ENCODE results near the gene FHIP1A.

FHIP1A gene

GRCh38 chr4:151418385-151418784 lies 9.4 kb downstream of the FHIP1A start:
- DNase-seq = no peak

DNA sequence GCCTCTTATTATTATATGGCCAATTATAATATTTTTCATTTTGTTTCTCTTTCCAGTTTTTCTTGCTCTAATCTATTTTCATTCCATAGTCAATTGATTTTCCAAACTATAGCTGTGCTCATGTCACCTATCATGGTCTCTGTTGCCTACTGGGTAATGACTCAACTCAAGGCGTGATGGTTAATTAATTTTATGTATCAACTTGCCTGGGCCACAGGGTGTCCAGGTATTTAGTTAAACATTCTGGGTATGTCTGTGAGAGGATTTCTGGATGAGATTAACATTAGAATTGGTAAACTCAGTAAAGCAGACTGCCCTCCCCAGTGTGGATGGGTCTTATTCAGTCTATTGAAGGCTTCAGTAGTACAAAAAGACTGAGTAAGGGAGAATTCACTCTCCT lies 9.9 kb downstream of the FHIP1A start:
- DNase-seq = no peak

DNA sequence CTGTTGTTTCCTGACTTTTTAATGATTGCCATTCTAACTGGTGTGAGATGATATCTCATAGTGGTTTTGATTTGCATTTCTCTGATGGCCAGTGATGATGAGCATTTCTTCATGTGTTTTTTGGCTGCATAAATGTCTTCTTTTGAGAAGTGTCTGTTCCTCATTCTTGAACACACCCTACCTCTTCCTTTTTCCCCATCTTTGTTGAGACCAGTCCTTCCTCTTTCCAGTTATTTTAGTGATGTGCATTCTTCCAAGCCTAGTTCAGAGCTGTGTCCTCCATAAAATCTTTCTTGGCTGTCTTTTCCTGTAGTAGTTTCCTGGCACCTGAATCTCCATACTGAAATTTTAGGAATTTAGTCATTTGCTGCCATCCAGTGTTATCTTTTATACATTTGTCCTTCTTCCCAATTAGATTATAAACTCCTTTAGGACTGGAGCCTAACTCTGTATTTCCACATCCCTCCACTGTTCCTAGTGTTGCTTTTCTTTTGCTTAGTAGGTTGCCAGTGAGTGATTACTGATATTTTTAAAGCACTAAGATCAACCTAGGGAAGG lies 11.4 kb downstream of the FHIP1A start:
- no peak for DNase-seq

GRCh38 chr4:151422854-151423253 lies 13.9 kb downstream of the FHIP1A start:
- DNase-seq = no peak

DNA sequence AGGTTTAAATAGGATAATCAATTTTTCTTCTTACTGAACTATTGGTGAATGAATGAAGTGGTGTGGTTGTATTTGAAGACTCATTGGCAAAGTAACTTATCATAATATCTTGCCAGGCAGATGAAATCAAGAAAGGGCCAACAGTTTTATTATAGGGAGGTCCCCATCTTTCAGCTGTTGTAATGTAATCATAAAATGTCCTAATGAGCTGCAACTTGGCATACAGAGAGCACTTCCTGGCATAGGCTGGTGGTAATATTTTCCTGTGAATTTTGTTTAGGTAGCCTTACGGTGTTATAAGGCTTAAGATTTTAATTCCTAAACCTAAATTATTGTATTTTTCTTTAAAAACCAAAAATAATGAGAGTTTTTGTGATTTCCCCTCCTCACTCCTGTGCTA lies 17.5 kb downstream of the FHIP1A start:
- DNase-seq = no peak

- no peak for DNase-seq
Observed at GRCh38 chr4:151427266-151427665, 18.3 kb downstream of the FHIP1A start.

GRCh38 chr4:151428346-151428745 lies 19.4 kb downstream of the FHIP1A start:
- no peak for DNase-seq

DNA sequence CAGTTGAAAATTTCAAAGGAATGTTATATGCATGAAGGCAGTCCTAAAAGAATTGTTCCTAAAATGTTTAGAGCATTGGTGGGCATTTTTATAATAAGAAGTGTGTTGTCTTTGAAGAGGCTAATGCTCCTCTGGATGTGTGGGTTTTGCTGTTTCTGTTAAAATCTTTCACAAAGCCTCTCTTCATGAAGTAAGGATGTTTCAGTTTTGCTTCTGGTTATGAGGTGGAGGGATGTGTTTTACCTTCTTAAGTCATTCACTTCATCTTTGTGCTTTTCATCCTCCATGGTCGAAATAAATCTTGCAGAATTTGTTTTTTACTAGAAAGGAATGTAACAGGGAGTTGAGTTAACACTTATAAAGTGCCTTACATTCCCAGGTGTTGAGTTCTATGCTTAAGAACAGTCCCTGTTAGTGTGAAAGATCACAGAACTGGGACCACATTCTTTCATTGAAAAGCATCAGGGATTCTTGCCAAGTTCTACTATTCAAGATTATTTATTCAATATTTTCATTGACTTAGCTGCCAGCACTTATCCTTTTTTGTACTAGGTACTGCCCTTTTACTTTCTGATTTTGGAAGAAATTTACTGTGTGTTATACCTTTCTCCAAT lies 21.1 kb downstream of the FHIP1A start:
- no peak for DNase-seq

DNA sequence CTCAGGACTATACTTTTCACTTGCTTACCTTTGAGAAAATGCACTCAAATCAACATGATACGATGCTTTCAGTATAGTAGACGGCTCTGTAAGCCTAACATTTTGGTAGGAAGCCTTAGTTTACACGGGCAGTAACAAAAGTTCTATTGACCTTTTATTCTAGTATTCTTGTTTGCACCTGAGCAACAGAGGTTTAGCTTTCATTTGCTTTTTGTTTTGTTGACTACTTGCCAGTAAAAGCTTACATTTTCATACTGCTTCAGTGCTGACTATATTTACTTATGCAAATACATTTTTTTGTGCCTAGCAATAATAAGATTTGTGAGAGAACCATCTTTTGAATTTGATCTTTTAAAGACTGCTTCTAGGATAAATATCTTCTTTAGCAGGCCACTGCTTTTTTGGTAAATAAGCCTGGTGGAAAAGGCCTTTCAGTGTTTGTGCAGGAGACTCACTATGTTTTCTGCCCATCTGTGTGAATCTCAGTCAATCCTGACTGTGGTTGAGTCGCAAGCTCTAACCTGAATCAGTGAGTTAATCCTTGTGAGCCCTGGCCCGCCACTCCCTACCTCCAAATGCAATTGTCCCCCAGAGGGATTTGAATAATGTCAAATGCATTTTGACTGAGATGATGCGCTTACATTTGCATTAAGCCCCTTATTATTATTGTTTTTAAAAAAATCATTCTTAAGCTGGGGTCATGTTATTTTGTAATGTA lies 21.9 kb downstream of the FHIP1A start:
- no peak for DNase-seq

DNA sequence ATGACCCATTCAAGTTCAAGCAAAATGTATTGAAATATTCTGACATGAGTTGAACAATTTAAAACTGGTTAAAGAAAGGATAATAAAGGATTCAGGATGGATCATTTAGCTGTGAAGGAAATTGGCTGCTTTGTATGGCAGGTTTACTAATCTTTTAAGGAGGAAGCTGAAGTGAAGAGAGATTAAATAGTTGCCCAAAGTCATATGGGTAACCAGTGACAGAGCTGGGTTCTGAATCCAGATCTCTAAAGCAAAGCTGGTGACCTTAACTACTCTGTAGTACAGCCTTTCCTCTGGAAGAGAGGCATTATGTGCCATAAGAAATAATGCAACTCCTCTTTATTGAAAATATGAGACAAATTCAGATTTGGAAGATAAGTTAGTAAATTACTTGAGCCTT lies 22.8 kb downstream of the FHIP1A start:
- no peak for DNase-seq

DNA sequence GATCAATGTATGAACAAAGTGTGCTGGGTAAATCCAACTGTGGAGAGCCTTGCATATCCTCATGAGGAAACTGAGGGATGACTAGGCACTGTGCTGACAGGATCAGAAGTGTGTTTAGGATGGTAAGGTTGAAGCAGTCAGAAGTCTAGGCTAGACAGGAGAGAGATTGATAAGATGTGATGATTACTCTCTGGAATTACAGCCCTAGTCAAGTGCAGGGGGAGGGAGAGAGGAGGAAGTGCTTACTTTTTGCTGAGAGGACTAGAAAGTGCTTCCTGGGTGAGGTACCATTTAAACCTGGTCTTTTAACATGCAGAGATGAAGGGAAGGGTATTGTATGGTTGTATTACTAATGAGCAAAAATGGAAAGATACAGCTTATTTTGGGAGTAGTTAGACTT lies 23.7 kb downstream of the FHIP1A start:
- no peak for DNase-seq

DNA sequence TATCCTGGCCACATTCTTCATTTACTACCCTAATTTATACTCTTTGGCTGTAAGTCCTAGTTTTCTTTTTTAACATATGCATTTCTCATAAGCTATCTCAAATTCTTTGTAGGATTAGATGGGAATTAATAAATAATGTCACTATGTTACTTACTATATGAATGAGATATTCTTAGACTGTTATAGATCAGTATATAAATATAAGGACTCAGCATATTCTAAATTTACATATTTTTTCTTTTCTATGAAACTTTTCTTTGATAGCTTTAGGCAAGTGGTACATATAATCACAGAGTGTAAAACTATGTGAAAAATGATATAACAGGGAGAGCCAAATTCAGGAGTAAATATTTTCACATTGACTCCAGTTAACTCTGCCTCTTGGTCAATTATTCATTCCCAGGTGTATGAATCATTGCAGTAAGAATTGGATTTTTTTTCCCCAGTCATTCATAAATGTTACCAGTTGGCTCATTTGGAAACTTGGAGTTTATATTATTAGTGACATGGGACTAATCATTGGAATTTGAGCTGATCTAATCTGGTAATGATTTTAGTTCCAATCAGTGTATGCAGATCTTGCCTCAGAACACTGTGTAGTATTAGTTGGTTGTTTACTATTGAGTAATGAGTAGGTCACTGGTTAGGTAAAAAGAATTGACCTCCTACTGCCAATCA lies 25.3 kb downstream of the FHIP1A start:
- DNase-seq = no peak

GRCh38 chr4:151436093-151436518 lies 27.1 kb downstream of the FHIP1A start:
- DNase-seq = no peak

DNA sequence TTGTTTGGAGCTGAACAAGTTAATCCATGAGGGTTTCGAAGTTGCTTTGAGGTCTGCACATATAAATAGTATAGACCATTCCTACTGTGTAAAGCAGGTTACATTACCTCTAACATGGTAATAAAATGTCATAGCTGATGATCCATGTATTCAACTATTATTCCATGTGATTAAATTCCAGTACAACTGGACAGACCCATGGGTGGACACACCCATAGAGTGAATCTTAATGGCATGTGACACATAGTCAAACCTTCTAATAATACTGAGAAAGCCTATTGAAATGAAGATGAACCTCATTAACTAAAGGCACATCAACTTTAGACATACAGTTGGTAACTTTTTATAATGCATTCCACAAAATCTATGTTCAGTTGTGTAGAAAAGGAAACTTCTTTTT lies 28.5 kb downstream of the FHIP1A start:
- no peak for DNase-seq

DNA sequence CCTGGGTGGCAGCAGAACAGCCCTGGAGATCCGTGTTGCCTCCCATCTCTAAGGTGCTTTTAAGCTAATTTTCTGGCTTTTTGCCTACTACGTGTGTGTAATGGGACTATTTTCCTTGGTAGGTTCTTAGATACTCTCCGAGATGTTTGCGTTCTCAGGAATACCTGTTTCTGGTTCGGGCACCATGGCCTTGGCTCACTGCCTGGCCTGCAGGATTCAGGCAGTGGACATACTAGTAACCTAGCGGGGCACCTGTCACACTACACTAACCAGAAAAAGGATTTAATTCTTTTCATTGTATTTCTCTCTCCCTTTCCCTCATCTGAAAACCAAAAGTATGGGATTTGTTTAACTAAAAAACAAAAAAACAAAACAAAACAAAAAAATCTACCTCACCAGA lies 29.2 kb downstream of the FHIP1A start:
- no peak for DNase-seq

DNA sequence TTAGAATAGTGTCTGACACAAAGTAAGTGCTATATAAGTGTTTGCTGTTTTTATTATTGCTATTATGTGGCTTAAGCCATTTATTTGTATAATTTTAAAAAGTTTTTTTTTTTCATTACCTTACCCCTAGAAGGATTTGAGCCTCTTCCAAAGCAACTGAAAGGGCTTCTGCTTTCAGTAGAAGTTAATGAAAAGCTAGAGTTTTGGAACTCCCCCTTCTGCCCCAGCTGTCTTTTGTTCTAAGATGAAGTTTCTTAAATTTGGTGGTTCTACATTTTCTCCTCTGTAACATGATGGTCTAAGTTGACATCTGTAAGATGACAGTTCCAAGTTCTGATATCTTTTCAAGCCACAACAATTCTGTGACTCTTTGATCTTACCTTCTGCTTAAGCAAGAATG lies 30.3 kb downstream of the FHIP1A start:
- DNase-seq = no peak

DNA sequence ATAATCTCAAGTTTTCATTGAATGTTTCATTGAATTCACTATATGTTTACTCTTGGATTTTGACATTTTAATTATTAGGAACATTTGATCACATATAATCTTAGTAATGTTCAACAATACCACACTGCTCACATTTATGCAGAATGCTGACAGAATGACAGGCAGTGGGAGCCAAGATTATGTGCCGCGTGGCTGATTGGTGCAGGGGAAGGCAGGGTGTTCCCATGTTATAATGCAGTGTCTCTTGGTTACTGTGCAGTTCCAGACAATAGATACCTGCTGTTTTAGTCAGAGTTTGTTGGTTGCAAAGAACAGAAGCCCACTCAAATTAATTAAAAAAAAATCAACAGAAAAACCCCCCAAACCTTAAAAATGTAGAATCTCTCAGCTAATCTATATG lies 33.0 kb downstream of the FHIP1A start:
- no peak for DNase-seq

GRCh38 chr4:151443247-151443646 lies 34.3 kb downstream of the FHIP1A start:
- no peak for DNase-seq

DNA sequence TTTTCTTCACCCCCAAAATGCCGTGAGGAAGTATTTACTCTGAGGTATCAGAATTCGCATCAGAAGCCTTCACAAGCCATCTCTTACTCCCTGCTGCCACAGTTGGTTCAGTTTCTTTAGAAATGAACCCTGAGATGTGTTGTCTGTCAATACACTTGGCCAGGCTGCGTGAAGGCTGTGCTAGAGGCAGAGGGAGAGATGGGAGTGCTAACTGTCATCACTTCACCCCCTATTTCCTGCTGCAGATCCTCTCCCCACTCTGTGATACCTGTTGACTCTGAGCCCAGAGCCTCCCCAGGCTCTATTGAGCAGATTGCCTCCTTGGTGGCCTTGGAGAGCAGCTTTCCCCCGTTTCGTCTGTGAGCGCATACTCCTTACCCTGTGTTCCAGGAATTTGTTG lies 34.8 kb downstream of the FHIP1A start:
- no peak for DNase-seq

DNA sequence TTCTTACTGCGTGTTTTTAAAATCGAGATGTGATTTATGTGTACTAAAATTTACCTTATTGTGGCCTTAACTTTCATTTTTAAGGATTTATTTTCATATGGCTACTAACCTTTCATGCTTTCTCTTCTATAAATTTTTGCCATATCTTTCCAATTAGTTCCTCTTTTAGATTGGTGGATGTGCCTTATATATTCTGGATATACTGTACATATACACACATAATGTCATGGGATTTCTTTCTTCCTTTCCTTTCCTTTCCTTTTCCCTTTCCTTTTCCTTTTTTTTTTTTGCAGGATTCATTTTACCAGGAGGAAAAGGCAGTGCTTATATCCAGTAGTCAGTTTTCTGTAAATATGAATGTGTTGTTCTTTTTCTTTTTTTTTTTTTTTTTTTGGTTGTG lies 37.2 kb downstream of the FHIP1A start:
- no peak for DNase-seq

GRCh38 chr4:151454513-151454912 lies 45.5 kb downstream of the FHIP1A start:
- DNase-seq = no peak

DNA sequence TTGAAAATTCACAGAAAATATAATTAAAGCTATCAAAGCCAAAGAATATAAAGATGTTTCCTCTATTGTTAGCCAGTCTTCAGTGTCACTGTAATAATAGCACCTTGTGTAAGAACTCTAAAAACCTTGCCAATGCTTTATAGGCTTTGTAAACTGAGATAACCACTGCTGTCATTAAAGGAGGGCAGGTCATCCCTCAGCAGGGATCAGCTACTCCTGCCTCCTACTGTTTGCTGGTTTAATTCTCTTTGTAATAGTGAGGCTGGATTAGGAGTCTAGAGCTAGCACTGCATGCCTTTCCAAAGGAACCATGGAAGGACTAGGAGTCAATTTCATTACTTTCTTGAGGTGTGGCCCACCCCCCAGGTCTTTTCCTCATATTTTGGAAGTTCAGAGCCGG lies 46.2 kb downstream of the FHIP1A start:
- no peak for DNase-seq

DNA sequence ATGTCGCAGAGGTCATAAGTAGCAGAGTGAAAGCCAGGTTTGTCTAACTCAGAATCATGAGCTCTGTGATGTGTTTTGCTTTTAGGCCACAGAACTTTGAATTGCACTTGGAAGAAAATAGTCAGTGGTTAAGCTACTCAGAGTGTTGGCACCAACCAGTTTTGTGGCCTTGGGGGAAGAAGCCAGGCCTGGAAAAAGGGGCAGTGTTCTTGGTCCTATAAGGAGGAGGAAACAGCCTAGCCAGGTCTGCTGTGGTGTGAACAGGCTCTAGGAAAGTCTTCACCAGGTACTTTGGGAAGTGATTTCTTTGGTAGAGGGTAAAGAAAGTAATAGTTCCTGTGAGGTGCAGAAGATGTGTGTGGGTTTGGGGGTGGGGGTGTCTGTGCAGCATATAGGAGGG lies 49.2 kb downstream of the FHIP1A start:
- no peak for DNase-seq

Data from effector CD4-positive, alpha-beta T cell (primary cell).